NCI-H446 (cell line): Measurements from ENCODE around the gene MMP25.
A peak's percentile ranks its signal among the peaks of the same experiment; 100 is the strongest.
"Not testable (repeated sequence)": the region's sequence is repeated elsewhere in the genome, so short reads cannot be mapped to it uniquely, and the experiment has no call there.

Experiments
- DNase-seq, 2 experiments: peaks; one replicate each; lab custom pipeline; 2025; lab: John Stamatoyannopoulos, UW

The MMP25 gene

DNA sequence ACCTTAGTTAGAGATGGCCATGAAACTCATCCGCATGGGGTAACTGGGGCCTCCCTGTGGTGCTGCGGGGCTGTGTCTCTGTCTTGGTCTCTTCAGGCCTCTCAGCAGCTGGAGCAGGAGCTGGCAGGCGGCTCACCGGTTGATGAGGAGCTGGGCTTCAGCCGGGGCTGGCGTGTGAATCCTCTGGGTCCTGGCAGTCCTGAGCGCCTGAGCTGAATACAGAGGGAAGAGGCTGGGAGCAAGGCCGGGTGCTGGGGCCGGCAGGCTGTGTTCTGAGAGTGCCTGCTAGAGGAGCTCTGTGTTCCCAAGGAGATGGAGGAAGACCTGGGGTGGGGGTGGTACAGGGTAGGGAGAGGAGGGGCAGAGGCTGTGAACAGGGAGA, 9.4 kb downstream of the MMP25 start:
- DNase-seq = not testable (repeated sequence)

DNA sequence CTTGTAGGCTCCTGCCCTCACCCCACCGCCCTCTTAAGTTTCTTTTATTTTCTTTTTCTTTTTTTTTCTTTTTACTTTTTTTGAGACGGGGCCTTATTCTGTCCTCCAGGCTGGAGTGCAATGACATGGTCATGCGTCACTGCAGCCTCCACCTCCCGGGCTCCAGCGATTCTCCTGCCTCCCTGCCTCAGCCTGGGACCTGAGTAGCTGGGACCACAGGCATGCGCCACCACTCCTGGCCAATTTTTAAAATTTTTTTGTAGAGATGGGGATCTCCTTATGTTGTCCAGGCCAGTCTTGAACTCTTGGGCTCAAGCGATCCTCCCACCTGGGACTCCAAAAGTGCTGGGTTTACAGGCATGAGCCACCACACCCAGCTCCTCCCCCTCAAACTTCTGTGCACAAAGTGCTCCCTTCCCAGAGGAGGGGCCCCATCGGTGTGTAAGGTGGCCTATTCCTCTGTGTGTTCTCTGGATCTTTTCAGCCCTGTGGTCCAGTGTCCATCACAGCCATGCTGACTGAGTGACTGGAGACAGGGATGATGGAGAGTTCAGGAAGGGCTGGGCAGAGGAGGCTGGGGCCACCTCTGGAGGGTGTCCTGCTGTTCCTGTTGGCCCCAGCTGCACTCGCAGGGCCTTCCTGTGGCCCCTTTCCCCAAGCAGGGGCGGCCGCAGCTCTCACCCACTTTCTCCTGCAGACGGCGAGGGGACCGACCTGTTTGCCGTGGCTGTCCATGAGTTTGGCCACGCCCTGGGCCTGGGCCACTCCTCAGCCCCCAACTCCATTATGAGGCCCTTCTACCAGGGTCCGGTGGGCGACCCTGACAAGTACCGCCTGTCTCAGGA, 10.2 kb downstream of the MMP25 start:
- DNase-seq = no peak

DNA sequence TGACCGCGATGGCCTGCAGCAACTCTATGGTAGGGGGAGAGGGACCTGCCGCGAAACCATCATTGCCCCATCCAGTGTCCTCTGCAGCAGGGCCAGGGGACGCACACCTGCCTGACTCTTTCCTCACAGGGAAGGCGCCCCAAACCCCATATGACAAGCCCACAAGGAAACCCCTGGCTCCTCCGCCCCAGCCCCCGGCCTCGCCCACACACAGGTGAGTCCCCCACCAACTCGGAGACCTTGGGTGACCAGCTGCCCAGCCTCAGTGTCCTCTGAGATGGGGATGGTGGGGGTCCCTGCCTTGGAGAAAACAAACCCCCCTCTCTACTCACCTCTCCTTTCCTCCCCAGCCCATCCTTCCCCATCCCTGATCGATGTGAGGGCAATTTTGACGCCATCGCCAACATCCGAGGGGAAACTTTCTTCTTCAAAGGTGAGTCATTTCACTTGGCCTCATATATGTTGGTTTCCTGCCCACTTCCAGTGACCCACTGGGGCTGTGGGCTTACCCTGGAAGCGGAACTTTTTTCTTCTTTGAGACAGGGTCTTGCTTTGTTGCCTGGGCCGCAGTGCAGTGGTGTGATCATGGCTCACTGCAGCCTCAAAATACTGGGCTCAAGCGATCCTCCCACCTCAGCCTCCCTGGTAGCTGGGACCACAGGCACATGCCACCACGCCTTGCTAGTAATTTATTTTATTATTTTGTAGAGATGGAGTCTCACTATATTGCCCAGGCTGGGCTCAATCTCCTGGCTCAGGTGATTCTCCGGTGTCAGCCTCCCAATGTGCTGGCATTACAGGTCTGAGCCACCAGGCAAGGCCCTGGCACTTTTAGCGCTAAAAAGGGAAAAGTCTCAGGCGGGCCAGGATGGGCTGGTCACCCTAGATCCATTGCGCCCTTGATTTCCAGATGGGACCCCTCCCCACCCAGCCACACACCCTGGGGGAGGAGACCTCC, 11.1 kb downstream of the MMP25 start:
- no peak for DNase-seq

DNA sequence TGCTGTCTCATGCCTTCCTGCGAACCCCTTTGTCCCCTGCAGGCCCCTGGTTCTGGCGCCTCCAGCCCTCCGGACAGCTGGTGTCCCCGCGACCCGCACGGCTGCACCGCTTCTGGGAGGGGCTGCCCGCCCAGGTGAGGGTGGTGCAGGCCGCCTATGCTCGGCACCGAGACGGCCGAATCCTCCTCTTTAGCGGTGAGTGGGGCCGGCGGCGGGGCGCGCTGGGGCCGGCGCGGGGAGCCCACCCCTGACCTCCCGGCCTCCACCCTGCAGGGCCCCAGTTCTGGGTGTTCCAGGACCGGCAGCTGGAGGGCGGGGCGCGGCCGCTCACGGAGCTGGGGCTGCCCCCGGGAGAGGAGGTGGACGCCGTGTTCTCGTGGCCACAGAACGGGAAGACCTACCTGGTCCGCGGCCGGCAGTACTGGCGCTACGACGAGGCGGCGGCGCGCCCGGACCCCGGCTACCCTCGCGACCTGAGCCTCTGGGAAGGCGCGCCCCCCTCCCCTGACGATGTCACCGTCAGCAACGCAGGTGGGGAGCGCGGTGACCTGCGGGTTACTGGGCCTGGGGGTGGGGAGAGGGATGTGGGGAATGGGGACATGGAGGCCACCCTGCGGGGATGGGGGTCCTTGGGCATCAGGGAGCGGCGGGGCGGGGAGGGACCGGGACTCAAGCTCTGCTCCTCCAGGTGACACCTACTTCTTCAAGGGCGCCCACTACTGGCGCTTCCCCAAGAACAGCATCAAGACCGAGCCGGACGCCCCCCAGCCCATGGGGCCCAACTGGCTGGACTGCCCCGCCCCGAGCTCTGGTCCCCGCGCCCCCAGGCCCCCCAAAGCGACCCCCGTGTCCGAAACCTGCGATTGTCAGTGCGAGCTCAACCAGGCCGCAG, 12.0 kb downstream of the MMP25 start:
- DNase-seq = no peak

DNA sequence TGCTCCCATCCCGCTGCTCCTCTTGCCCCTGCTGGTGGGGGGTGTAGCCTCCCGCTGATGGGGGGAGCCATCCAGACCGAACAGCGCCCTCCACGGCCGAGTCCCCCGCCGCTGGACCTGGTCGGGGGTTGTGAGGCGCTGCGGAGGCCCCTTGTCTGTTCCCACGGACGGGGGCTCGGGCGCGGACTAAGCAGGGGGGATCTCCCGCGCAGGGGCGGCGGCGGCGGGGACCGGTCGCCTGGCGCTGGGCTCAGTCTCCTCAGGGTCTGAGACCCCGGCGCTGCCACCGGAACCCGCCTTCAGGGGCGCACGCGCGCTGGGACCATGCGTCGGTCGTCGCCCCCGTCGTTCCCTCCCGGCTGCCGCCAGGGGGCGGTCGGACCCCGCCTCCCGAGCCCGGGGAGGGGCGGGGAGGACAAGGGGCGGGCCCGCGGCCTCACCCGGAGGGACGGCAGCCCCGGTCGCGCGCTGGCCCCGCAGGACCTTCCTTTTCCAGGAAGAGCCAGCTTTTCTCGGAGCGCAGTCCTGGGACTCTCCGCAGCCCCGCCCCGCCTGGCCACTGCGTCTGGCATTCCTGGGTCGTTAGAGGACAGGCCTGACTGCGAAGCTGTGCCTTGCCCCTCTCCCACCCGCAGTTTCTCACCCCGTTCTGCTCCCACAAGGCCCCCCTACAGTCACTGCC, 12.8 kb downstream of the MMP25 start:
- DNase-seq = peak; percentile 22 to 89

DNA sequence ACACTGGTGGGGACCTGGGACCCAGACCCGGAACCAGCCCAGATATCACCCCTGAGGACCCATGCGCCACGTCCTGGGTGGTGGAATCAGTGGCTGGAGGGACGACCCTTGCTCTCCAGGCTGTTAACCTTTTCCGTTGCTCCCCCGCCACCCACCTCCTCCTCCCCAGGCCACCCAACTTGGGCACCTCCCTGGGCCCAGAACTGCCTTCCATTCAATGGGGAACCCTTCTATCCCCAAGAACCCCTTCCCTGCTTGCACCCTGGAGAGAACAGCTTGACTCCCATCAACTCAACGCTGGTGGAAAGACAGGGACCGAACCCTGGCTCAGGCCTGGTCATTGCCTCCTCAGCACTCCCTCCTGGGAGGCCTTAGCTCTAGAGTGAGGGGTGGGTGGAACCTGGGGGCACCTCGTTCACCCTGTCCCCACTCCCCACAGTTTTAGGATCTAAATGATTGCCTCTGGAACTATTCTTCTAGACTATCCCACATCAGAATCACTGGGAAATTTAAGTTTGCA, 13.4 kb downstream of the MMP25 start:
- no peak for DNase-seq

DNA sequence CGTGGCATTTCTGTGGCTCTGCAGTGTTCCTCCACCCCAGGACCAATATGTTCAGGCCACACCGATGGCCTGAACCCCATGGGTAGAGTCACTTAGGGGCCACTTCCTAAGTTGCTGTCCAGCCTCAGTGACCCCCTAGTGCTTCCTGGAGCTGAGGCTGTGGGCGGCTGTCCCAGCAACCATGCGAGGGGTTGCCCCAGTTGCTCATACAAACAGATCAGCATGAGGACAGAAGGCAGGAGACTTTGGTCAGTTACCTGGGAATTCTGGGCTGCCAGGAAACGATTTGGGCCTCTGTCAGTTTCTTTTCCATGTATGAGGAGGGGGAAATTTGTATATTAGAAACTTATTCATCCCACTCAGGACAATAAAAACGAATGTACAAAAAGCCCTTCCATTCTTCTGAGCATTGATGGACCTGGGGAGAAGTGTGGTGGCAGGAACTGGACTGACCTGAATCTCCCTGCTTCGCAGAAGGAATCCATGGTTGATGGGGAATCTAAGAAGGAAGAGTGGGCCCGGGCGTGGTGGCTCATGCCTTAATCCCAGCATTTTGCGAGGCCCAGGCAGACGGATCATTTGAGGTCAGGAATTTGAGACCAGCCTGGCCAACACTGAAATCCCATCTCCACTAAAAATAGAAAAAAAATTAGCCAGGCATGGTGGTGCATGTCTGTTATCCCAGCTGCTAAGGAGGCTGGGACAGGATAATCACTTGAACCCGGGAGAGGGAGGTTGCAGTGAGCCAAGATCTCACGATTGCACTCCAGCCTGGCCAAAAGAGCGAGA, 14.2 kb downstream of the MMP25 start:
- no peak for DNase-seq

DNA sequence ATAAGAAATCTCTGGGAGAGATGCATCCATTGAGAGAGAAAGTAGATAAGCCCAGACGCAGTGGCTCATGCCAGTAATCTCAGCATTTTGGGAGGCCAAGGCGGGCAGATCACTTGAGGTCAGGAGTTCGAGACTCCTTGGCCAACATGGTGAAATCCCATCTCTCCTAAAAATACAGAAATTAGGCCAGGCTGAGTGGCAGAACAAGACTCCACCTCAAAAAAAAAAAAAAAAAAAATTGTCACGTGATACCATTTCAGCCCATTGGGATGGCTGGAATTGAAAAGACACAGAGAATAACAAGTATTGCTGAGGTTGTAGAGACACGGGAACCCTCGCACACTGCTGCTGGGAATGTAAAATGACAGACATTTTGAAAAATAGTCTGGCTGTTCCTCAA, 16.2 kb downstream of the MMP25 start:
- no peak for DNase-seq

DNA sequence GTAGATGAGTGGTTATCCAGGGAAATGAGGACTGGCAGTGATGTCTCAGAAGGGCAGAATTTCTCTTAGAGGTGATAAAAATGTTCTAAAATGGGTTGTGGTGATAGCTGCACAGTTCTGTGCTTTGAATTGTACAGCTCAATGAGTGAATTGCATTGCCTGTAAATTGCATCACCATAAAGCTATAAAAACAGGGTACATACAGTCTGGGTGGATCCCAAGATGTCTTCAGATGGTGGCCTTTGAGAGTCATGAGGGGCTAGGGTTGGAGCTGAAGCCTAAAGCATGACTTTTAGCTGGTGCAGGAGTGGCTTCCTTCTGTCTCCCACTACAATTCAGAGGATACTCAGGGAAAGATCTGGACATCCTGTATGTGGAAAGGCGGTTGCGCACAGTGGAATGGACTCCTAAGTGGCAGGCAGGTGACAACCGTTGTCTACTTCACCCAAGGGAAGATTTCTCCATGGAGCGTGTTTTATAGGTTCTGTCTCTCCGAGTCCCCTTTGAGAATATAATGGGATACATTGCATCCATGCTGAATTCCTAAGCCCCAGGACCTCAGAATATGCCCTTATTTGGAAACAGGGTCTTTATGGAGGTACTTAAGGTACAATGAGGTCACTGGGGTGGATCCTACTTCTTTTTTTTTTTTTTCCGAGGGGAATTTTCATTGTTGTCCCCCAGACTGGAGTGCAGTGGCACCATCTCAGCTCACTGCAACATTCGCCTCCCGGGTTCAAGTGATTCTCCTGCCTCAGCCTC, 17.4 kb downstream of the MMP25 start:
- no peak for DNase-seq

DNA sequence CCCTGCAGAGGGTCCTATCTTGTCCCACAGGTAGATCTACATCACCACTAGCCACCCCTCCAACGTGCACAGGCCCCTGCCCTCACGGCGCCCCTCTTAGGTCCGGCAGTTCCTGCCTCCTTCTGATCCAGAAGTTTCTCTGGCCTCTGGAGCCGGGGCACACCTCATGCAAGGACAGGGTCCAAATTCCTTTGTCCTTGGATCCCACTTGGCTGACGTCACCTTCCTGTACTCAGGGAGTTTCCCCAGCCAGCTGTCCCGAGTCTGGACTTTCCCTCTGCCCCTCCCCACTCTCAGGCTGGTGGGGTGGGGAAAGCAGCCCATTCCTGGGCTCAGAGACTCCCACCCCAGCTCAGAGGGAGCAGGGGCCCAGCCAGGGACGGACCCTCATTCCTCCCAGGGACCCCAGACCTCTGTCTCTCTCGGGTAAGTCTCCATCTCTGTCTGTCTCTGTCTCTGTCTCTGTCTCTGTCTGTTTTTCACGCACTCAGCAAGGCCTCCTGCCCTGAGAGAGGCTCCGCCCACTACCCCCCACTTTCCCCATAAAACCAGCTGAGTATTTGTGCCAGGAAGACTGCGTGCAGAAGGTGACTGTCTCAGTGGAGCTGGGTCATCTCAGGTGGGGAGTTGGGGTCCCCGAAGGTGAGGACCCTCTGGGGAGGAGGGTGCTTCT, 18.8 kb downstream of the MMP25 start, which contains the start of gene IL32:
Gene IL32 (plus strand): TSS at position 572 of the 673 bp plus-strand sequence. CDS start 172 bp downstream, outside the sequence.
- DNase-seq = no peak

DNA sequence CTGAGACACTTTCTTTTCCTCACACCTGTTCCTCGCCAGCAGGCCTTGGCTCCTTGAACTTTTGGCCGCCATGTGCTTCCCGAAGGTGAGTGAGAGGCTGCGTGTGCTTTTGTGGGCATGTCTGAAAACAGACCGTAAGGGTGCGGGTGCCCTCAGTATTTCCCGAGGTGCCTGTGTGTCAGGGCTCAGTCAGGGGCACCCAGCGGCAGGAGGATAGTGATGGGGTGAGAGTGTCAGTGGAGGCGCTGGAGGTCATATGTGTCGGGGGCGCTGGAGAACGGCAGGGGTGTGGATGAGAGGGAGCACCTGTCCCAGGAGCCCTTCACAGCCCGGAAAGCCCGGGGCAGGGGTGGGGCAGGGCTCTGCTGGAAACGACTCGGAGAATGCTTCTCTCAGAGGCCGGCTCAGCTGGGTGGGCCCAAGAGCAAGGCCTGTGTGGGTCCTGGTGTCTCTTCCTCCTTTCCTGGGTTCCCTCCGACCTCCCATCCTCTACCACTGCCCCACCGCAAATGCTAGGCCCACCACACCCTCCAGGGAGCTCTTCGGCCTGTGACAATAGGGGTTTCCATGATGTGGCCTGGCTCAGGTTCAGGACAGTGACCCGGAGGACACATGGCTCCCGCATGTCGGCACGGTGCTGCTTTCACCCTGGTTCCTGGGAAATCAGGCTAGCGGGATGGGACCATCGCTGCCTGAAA, 19.5 kb downstream of the MMP25 start:
- no peak for DNase-seq

DNA sequence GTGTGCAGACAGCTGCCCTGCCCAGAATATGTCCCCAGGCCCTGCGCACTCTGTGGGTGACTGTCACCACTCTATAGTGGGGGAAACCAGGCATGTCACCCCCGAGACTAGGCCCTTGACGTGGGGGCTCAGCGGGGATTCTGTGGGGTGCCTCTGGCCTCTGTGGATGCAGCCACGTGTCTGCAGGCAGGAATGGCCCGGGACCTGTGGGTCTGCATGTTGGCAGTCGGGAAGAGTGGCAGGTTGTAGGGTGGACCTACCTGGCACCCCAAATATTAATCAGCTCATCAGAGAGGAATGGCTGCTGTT, 20.0 kb downstream of the MMP25 start:
- DNase-seq = no peak

DNA sequence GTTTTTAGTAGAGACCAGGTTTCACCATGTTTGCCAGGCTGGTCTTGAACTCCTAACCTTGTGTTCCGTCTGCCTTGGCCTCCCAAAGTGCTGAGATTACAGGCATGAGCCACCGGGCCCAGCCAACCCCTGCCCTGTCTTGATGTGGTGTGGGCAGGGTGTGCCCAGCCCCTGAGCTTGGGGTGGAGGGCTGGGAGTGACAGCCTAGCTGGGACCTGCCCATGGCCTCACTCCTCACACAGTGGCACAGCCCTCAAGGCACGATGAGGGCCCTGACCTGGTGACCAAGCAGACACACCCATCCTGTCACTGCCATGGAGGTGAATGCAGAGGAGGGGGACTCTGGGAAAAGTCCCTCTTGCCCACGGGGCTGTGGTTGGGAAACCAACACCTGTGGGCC, 22.1 kb downstream of the MMP25 start:
- DNase-seq = no peak

DNA sequence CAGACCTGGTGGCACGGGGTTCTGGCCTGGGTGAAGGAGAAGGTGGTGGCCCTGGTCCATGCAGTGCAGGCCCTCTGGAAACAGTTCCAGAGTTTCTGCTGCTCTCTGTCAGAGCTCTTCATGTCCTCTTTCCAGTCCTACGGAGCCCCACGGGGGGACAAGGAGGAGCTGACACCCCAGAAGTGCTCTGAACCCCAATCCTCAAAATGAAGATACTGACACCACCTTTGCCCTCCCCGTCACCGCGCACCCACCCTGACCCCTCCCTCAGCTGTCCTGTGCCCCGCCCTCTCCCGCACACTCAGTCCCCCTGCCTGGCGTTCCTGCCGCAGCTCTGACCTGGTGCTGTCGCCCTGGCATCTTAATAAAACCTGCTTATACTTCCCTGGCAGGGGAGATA, 22.8 kb downstream of the MMP25 start:
- not testable (repeated sequence) for DNase-seq

DNA sequence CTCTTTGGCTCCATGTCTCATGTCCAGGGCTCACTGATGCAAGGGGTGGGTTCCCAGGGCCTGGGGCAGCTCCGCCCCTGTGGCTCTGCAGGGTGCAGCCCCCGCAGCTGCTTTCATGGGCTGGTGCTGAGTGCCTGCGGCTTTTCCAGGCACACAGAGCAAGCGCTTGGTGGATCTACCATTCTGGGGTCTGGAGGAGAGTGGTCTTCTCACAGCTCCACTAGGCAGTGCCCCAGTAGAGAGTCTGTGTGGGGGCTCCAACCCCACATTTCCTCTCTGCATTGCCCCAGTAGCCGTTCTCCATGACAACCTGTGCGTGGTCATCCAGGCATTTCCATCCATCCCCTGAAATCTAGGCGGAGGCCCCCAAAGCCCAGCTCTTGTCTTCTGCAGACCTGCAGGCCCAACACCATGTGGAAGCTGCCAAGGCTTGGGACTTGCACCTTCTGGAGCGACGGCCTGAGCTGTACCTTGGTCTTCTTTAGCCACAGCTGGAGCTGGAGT, 24.3 kb downstream of the MMP25 start:
- no peak for DNase-seq

DNA sequence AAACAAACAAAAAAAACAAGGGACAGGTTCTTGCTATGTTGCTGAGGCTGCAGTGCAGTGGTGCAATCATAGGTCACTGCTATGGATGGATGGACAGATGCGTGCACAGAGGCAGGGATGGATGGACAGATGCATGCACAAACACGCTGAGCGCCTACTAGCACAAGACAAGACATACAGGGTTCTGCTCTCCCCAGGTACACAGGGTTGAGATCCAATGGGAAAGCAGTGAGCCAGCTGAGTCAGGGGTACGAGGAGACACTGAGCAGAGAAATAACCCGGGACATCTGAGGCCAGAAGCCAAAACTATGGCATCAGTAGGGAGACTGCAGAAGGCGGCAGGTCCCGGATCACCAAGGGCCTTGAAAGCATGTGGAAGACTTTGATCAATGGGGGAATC, 25.3 kb downstream of the MMP25 start:
- DNase-seq = no peak

DNA sequence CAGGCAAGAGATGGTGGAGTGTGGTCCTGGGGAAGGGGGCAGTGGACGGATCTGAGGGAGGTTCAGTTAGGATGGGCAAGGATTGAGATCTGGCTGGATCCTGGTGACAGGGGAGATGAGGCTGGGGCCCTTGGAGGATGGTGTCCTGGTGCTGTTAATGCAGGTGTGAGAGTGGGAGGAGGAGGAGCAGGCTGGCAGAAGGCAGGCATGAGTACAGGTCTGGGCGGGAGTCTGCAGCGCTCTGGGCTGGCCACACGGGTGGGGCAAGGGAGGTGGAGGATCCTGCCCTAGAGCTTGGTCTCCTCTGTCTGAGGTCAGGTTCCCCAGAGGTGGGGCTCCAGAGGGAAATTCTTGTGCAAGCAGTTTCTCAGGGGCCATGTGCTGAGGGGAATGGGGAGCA, 25.8 kb downstream of the MMP25 start:
- not testable (repeated sequence) for DNase-seq

DNA sequence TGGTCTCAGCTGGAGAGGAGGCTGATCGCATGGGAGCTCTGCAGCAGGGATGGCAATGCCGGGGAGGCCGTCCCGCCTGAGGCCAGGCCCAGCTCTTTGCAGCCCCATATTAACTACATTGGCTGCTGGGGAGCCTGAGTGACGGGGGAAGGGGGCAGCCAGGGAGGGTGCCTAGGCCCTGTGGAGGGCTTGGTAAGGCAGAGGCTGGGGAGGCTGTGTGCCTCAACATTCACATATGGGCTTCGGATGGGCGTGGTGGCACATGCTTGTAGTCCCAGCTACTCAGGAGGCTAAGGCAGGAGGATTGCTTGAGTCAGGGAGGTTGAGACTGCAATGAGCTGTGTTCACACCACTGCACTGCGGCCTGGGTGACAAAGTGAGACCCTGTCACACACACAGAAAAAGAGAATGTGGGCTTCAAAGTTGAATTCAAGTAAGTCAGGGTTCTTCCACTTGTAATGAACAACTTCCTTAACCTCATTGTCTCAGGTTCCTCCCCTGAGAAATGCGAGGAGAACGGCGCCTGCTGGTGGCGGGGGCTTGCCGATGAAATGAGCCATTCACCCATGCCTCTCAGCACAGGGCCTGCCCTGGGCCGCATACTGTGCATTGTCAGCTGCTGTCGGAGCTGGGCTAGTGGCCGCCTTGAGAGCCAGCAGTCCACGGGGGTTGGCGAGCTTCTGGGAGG, 26.4 kb downstream of the MMP25 start:
- not testable (repeated sequence) for DNase-seq
